ENCODE data around the gene MACC1.
"Not testable (repeated sequence)": the region's sequence is repeated elsewhere in the genome, so short reads cannot be mapped to it uniquely, and the experiment has no call there.

MACC1 gene

GRCh38 chr7:20128001-20128400 lies 89.2 kb downstream of the MACC1 start:
- H3K27ac ChIP-seq = no peak overlapping the region
- TF ChIP-seq, protein P1, sequence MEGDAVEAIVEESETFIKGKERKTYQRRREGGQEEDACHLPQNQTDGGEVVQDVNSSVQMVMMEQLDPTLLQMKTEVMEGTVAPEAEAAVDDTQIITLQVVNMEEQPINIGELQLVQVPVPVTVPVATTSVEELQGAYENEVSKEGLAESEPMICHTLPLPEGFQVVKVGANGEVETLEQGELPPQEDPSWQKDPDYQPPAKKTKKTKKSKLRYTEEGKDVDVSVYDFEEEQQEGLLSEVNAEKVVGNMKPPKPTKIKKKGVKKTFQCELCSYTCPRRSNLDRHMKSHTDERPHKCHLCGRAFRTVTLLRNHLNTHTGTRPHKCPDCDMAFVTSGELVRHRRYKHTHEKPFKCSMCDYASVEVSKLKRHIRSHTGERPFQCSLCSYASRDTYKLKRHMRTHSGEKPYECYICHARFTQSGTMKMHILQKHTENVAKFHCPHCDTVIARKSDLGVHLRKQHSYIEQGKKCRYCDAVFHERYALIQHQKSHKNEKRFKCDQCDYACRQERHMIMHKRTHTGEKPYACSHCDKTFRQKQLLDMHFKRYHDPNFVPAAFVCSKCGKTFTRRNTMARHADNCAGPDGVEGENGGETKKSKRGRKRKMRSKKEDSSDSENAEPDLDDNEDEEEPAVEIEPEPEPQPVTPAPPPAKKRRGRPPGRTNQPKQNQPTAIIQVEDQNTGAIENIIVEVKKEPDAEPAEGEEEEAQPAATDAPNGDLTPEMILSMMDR (conservative IDR thresholded peaks at IDR 0.05) = no peak
- TF ChIP-seq ZFX (IDR thresholded peaks at IDR 0.05) = no peak

DNA sequence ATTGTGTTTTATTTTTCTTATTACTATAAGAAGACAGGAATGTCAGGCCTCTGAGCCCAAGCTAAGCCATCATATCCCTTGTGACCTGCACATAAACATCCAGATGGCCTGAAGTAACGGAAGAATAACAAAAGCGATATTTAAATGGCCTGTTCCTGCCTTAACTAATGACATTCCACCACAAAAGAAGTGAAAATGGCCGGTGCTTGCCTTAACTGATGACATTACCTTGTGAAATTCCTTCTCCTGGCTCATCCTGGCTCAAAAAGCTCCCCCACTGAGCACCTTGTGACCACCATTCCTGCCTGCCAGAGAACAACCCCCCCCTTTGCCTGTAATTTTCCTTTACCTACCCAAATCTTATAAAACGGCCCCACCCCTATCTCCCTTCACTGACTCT lies 91.1 kb downstream of the MACC1 start:
- not testable (repeated sequence) for H3K27ac ChIP-seq

DNA sequence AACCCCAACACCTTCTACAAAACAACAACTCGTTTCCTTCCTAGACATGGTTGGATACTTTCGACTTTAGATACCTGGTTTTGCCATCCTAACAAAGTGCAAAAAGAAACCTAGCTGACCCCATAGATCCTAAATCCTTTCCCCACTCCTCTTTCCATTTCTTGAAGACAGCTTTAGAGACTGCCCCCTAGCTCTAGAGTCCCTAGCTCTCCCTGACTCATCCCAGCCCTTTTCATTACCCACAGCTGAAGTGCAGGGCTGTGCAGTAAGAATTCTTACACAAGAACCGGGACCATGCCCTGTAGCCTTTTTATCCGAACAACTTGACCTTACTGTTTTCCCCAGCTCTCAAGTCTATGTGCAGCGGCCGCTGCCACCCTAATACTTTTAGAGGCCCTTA lies 93.1 kb downstream of the MACC1 start:
- H3K27ac ChIP-seq = not testable (repeated sequence)

DNA sequence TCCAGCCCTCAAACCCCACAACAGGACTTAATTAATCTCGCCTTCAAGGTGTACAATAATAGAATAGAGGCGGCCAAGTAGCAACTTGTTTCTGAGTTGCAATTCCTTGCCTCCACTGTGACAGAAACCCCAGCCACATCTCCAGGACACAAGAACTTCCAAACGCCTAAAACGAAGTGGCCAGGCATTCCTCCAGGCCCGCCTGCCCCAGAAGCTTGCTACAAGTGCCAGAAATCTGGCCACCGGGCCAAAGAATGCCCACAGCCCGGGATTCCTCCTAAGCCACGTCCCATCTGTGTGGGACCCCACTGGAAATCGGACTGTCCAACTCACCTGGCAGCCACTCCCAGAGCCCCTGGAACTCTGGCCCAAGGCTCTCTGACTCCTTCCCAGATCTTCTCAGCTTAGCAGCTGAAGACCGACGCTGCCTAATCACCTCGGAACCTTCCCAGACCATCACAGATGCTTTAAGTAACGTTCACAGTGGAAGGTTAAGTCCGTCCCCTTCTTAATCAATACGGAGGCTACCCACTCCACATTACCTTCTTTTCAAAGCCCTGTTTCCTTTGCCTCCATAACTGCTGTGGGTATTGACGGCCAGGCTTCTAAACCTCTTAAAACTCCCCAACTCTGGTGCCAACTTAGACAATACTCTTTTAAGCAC lies 94.4 kb downstream of the MACC1 start:
- not testable (repeated sequence) for H3K27ac ChIP-seq

DNA sequence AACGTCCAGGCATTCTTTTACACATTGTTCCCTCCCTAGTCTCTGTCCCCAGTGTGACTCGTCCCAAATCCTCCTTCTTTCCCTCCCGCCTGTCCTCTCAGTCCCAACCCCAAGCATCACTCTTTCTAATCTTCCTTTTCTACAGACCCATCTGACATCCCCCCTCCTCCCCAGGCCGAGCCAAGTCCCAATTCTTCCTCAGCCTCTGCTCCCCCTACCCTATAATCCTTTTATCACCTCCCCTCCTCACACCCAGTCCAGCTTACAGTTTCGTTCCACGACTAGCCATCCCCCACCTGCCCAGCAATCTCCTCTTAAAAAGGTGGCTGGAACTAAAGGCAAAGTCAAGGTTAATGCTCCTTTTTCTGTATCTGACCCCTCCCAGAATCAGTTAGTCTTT lies 95.1 kb downstream of the MACC1 start:
- TF ChIP-seq, protein P1 (conservative IDR thresholded peaks at IDR 0.05) = no peak
- no peak for TF ChIP-seq ZFX (IDR thresholded peaks at IDR 0.05)
- no peak overlapping the region for H3K27ac ChIP-seq

GRCh38 chr7:20121404-20121803 lies 95.8 kb downstream of the MACC1 start:
- H3K27ac ChIP-seq = no peak overlapping the region
- no peak for TF ChIP-seq ZFX (IDR thresholded peaks at IDR 0.05)
- TF ChIP-seq, protein P1 (conservative IDR thresholded peaks at IDR 0.05) = no peak

- not testable (repeated sequence) for H3K27ac ChIP-seq
Measured at GRCh38 chr7:20120611-20121168, 96.5 kb downstream of the MACC1 start.

GRCh38 chr7:20116869-20117268 lies 100.3 kb downstream of the MACC1 start:
- H3K27ac ChIP-seq = no peak overlapping the region
- TF ChIP-seq, protein P1 (conservative IDR thresholded peaks at IDR 0.05) = no peak
- TF ChIP-seq ZFX (IDR thresholded peaks at IDR 0.05) = no peak

- no peak overlapping the region for H3K27ac ChIP-seq
- TF ChIP-seq, protein P1 (conservative IDR thresholded peaks at IDR 0.05) = no peak
- no peak for TF ChIP-seq ZFX (IDR thresholded peaks at IDR 0.05)
Measured at GRCh38 chr7:20114468-20114867, 102.7 kb downstream of the MACC1 start.

Data from C4-2B (cell line).